ENCODE measurements around the gene KLK5.

DNA sequence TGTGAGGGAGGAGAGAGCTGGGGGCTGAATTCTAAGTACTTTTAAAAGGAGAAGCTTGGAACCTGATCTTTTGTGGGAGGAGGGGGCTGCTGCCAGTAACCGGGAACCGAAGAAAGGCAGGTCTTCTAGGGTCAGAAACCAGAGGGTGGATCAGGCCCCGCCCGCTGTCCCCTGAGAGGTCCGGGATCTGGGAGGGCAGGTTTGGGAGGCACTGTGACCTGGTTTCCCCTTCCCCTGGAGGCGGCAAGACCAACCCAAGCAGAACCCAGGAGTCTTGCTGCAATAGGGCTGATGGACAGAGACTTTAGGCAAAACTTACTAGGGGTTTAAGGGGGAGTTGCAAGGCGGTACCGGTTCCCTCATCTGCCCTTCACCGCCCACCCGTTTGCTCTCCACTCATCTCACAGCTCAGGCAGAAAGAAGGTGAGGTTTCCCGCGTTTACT is 49.3 kb upstream of the KLK5 start:
- TF ChIP-seq CREB1 (CRISPR knock-in tag; IDR thresholded peaks at IDR 0.05) (no peak), NFYB (CRISPR knock-in tag; conservative IDR thresholded peaks at IDR 0.05; ENCODE audit: low read depth) (no peak), JUN (CRISPR knock-in tag; IDR thresholded peaks at IDR 0.05) (no peak), ZNF423 (CRISPR knock-in tag; IDR thresholded peaks at IDR 0.05) (no peak), CREM (CRISPR knock-in tag; IDR thresholded peaks at IDR 0.05) (no peak), ZNF121 (CRISPR knock-in tag; IDR thresholded peaks at IDR 0.05) (no peak)
- TF ChIP-seq, protein P1, sequence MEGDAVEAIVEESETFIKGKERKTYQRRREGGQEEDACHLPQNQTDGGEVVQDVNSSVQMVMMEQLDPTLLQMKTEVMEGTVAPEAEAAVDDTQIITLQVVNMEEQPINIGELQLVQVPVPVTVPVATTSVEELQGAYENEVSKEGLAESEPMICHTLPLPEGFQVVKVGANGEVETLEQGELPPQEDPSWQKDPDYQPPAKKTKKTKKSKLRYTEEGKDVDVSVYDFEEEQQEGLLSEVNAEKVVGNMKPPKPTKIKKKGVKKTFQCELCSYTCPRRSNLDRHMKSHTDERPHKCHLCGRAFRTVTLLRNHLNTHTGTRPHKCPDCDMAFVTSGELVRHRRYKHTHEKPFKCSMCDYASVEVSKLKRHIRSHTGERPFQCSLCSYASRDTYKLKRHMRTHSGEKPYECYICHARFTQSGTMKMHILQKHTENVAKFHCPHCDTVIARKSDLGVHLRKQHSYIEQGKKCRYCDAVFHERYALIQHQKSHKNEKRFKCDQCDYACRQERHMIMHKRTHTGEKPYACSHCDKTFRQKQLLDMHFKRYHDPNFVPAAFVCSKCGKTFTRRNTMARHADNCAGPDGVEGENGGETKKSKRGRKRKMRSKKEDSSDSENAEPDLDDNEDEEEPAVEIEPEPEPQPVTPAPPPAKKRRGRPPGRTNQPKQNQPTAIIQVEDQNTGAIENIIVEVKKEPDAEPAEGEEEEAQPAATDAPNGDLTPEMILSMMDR (IDR thresholded peaks at IDR 0.05): no peak
- TF ChIP-seq, protein P2, sequence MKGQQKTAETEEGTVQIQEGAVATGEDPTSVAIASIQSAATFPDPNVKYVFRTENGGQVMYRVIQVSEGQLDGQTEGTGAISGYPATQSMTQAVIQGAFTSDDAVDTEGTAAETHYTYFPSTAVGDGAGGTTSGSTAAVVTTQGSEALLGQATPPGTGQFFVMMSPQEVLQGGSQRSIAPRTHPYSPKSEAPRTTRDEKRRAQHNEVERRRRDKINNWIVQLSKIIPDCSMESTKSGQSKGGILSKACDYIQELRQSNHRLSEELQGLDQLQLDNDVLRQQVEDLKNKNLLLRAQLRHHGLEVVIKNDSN (CRISPR knock-in tag; IDR thresholded peaks at IDR 0.05): no peak
- TF ChIP-seq, protein P3, sequence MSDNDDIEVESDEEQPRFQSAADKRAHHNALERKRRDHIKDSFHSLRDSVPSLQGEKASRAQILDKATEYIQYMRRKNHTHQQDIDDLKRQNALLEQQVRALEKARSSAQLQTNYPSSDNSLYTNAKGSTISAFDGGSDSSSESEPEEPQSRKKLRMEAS (CRISPR knock-in tag; IDR thresholded peaks at IDR 0.05): no peak
